SH-SY5Y (cell line): Measurements from ENCODE around the gene ARVCF.

ENCODE experiments used
- GATA2 ChIP-seq: IDR thresholded peaks from 2 replicates; pipeline ENCODE4 v1.6.1; 2011; ENCODE audit warnings: mild to moderate bottlenecking, low read depth, low read length
- GATA3 ChIP-seq: IDR thresholded peaks from 2 replicates; pipeline ENCODE4 v1.6.1; 2011; ENCODE audit warnings: low read depth, mild to moderate bottlenecking, low read length, moderate library complexity

Gene ARVCF

DNA sequence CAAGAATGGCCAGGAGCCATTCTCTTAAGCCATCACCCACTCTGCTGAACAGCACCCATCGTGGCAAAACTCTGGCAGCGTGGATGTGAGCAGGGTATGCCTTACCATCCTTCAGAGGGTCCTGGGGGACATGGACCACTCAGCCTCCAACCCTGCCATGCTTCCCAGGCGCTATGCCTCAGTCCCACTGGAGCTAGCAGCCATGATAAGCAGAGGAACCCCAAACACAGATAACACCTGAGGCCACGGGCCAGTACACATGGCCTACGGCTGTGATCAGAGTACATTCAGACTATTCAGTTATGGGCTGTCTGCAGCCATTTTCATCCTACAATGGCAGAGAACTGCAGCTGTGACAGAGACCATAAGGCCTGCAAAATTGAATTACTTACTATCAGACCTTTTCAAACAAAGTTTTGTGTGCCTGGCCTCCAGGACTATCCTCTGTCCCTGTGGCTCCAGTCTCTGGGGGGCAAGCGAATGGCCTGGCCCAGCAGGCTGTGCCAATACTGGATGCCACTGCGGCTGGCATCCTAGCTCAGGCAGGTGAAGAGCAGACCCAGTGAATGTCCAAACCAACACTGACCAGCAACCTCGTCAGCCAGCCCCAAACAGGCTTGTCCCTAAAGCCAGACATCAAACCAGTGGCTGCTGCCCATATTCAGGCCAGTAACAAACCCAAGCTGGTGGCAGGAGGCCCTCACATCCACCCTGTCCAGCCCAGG is 6.9 kb downstream of the ARVCF start:
- TF ChIP-seq GATA3 = no peak
- TF ChIP-seq GATA2 = no peak; the same call in none of the 2 replicates

DNA sequence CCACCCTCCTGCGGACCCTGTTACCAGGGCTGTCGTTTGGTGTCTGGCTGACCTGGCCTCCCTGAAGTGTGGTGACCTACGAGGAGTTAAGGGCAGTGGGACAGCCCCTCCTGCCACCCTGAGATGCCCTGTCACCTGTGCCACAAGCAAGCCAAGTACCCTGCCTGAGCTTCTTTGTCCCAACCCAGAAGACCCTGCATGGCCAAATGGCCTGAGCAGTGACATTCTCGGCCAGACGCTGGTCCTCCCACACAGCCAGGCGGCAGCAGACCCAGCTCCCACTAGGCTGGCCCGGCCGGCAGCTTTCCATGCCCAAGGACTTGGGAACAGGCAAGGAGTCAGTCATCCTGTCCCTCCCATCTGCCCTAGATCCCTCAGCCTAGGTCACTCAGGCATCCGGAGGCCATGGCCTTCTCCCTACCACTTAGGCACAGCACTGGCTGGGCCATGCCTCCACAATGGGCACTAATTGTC is 7.6 kb downstream of the ARVCF start:
- TF ChIP-seq GATA3 = no peak
- TF ChIP-seq GATA2 = no peak

DNA sequence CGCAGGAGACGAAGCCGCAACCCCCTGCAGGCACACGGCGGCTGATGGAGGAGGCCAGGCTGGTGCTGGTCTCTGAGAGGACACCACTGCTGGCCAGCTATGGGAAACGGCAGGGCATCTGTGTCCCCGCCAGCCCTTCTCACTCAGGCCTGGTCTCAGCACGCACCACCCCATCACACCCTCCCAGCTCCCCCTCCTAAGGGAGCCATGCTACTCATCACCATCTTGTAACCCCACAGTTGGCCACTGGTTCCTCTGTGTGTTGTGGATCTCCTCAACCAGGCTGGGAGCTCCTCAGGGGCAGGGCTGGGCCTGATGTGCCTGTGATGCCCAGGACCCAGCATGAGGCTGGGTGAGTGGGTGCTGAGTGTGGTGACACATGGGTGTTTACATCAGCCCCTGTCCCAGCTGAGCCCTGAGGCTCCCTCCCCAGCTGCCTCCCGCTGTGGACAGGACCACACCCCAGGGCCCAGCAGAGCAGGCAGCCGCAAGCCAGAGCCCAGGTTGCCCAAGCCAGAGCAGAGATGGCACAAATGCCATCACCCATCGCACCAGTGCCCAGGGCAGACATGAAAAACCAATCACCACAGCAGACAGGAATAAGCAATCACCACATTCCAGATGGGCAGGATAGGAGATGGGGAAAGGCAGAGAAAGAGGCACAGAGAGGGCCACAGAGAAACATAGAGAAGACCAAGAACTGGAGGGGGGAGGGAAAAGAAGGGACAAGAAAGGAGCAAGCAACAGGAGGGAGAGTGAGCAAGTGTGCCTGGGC is 8.2 kb downstream of the ARVCF start:
- no peak for TF ChIP-seq GATA2
- no peak for TF ChIP-seq GATA3

DNA sequence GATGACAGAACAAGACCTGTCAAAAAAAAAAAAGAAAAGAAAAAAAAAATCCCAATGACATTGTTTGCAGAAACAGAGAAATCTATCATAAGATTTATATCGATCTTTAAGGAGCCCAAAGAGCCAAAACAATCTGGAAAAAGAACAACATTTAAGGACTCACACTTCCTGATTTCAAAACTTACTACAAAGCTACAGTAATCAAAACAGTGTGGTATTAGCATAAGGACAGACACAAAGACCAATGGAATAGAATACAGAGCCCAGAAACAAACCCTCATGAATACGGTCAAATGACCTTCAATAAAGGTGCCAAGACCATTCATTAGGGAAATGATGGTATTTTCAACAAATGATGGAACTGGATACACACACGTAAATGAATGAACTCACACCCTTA is 12.2 kb downstream of the ARVCF start:
- TF ChIP-seq GATA2 (no peak), GATA3 (no peak)

DNA sequence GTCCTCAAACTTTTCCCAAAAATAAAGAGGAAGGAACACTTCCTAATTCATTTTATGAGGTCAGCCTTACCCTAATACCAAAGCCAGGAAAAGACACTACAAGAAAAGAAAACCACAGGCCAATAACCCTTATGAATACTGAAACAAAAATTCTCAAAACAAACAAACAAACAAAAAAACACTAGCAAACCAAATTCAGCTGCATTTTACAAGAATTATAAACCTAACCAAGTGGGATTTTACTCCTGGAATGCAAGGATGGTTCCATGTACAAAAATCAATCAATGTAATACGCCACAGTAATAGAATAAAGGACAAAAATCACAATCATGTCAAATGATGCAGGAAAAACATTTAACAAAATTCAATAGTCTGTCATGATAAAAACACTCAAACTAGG is 13.3 kb downstream of the ARVCF start:
- TF ChIP-seq GATA3 (no peak), GATA2 (no peak)

DNA sequence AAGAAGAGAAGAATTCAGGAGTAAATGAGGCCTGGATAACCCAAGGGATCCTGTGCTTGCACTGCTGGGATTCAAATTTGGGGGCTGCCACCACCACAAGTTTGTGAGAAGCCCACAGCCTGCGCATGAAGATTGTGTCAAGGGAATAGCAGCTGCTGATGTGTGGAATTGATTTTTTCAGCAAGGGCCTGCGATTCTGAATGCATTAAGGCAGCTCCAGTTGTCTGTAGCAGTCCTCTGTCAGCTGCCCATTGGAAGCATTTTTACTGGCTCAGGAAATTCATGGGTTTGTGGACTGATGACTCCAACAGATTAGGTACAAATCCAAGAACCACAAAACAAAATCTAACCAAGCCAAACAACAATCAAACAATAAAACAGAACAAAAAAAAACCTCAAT is 14.0 kb downstream of the ARVCF start:
- TF ChIP-seq GATA3 = no peak
- TF ChIP-seq GATA2 = no peak

DNA sequence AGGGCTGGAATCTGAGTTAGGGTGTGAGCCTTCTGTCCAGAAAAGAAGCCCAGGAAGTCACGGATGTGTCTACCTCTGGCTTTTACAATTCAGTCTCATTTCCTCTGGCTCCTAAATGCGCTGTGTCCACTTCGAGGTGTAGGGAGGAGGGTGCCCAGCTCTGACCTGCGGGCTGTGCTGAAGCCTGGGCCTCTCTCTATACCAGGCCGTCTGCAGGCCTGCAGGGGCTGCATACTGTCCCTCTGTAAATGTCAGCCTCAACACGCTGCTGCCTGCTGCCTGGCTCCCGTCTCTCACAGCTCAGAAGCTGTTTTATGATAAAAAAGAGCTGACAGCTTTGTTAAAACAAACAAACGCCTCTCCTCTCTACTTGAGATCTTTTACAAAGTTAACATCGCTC is 14.5 kb downstream of the ARVCF start:
- TF ChIP-seq GATA2 (no peak), GATA3 (no peak)

DNA sequence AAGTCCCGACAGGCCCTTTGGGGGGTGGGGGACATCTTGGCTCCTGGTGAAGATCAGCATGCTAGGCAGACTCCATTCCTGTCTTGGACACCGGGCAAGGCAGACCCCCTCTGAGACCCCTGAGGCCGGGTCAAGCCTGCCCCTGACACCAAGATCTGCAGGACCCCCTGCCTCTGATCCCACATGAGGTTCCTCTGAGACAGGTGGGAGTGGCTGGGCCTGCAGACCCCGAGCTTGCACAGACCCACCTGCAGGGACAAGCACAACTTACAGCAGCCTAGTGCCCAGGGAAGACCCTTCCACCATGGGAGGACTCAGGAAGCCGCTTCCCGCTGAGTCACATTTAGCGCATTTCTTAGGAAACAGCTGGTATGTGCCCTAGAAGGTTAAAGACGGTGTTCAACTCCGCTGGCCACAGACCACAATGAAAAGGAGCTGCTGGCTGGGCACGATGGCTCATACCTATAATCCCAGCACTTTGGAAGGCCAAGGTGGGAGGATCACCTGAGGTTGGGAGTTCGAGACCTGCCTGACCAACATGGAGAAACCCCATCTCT is 15.5 kb downstream of the ARVCF start:
- no peak for TF ChIP-seq GATA2
- TF ChIP-seq GATA3 = no peak

DNA sequence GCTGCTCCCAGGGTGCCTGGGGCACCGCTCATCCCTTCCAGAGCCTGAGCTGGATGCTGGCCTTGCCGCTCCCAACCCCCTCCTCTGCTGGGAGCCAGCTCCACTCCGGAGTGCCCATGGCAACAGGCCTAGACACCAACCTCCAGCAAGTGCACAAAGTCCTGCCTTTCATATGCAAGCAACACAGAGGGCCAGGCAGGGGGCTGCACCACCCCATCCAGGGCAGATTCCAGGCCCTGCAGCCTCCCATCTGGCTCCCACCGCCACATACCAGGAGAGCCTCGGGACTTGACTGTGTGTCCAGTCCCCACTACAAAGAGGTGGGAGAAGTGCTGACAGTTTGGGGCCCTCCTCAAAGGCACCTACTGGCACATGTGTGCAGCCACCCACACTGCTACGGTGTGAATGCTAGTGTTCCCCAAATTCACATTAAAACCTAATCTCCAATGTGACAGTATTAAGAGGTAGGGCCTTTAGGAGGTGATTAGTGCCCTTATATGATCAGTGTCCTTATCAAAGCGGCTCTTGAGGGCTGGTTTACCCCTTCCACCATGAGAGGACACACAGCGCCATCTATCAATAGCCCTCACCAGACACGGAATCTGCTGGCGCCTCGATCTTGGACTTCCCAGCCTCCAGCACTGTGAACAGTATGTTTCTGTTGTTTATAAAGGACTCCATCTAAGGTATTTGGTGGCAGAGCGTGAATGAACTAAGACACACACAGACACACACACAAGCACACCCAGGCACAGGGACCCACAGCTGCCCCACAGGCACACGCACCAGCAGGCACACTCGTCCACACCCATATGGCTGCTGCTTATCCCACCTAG is 16.2 kb downstream of the ARVCF start:
- no peak for TF ChIP-seq GATA3
- no peak for TF ChIP-seq GATA2

DNA sequence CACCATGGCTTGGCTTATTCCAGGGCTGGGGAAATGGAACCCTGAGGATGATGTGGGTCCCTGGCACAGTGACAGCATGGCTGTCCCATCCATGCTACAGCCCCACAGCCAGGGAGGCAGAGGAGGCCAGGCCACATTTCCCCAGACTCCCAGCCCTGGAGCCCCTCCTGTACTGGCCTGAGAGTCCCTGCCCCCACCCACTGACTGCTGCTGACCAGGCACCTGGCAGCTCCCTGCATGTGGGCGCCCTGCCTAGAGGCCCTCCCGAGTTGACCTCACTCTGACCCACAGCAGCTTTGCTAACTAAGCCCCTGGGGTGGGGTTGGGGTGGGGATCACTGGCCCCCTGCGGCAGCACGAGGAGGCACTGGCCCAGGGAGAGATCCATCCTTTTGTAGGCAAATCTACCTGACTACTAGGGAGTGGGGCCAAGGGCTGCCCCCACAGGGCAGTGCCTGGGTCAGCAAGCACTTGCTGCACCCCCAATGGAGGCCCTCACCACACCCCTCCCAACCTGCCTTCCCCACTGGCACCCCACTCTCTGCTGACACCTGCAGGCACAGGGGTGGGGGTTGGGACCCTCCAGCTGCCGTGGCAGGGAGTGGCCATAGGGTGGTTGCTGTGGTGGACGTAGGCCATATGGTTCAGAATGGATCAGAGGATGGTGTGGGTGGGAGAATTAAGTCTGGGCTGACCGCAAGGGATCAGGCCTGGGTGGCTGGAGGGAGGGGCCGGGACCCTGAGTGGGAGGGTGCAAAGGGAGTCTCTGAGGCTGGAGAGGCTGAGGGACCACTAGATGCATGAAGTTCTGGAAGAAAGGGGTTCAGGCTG is 17.4 kb downstream of the ARVCF start:
- TF ChIP-seq GATA3 (no peak), GATA2 (no peak)

DNA sequence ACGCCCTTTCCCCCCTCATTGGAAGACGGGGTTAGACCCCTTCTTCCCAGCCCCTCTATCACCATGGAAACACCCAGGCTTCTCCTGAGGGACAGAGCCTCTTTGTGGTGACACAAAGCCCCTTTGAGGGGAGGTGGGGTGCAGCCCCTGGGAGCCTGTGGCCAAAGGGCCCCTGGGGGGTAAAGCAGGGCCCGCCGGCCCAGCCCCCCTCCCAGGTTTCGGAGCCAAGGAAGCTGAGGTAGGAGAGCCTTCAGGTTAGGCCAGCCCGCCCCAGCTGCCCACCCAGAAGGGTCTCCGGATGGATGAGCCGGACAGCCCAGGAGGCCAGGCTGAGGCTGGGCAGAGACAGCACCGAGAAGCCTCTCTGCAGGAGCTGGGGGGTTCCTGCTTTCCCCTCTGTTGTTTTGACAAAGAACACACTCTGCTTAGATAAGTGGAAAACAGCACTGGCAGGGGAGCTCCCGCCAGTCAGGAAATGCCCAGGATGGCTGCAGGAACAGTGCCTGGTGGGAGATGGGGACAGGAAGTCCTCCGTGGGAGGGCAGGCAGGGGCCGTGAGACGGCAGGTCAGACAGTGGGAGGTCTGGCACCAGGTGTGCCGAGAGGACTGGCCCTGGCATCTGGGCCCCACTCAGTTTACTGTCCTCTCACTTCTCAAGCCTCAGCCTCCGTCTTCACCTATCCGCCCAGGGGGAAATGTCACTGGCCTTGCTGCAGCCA is 18.2 kb downstream of the ARVCF start:
- no peak for TF ChIP-seq GATA2
- TF ChIP-seq GATA3 = no peak

DNA sequence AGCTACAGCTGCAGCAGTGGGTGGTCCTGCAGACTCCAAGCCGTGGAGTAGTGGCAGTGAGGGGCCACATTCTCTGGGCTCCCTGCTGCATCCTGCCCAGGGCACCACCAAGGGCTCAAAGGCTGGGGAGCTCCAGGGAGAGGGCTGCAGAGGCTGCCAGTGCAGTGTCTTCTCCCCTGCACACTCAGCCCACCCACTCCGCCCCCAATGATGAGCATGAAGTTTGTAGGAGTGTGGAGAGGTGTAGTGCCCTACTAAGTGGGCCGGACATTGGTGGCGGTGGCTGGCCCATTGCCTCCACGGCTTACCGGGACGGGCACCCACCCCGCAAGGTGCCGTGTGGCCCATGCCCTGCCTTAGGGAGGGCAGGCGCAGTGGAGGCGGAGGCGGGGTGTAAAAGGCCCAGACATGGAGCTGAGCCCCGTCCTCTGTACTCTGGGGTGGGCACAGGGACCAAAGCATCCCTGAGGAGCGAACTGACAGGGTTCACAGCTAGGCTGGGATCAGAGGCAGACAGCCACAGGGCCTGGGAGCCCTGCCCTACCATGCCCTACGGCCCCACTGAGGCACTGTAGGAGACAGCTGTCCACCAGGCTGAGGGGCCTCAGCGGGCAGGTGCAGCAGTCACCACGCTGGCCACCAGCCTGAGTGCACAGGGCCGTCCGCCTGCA is 18.9 kb downstream of the ARVCF start:
- no peak for TF ChIP-seq GATA3
- no peak for TF ChIP-seq GATA2
